Psoas muscle (tissue), 8 donors: ENCODE results near the gene CCDC201. TPM values are rescaled to one million over a fixed set of nuclear protein-coding genes. Genes with fewer than 3 reads are reported as not detected.
"Not testable (repeated sequence)": the region's sequence is repeated elsewhere in the genome, so short reads cannot be mapped to it uniquely, and the experiment has no call there.

Source experiments
- ATAC-seq, 4 donors: fragments of 200-7000 bp; cut with Tn5 transposase; one replicate each; pipeline ENCODE4 v1.9.1; 2020; ENCODE audit warnings: moderate library complexity in 3 of 4, mild to moderate bottlenecking in 2 of 4
- DNase-seq, 2 donors: peaks; one replicate each; pipeline ENCODE4 v3.0.0-alpha.2; 2020
- H3K27ac ChIP-seq: fragments of 200-600 bp; one replicate; pipeline ENCODE4 v1.8.0; 2022
- H3K27me3 ChIP-seq, 3 donors: fragments of 200-600 bp in 1 of 3; one replicate each; pipeline versions ENCODE4 v1.6.1 to v1.8.0; 2013 to 2022; ENCODE audit warnings: low read length in 2 of 3, mild to moderate bottlenecking in 2 of 3, moderate library complexity in 1 of 3; ENCODE audit not compliant: insufficient read depth in 3 of 3
- H3K36me3 ChIP-seq, 2 donors: fragments of 200-600 bp in 1 of 2; one replicate each; pipeline versions ENCODE4 v1.6.1 to v1.8.0; 2013 to 2022; ENCODE audit warnings: low read depth in 1 of 2, mild to moderate bottlenecking in 1 of 2, moderate library complexity in 1 of 2; ENCODE audit not compliant: insufficient read depth in 1 of 2
- H3K4me1 ChIP-seq: fragments of 200-600 bp; one replicate; pipeline ENCODE4 v1.8.0; 2022
- H3K4me3 ChIP-seq: fragments of 200-600 bp; one replicate; pipeline ENCODE4 v1.8.0; 2022; ENCODE audit warnings: mild to moderate bottlenecking
- H3K9me3 ChIP-seq: fragments of 200-600 bp; one replicate; pipeline ENCODE4 v1.8.0; 2022
- WGBS, 3 donors: extraction: QIAGEN DNeasy Blood & Tissue Kit; methylation state at CpG; one replicate each; pipeline versions ENCODE4 v1.1.6 to v1.1.7; 2013; 5-methylcytosine and 5-hydroxymethylcytosine counted together
- intact Hi-C, 2 donors: fragments of 100-400 bp; cut with DNase I; formaldehyde crosslinking; loops; one replicate each; pipeline versions ENCODE4 v1.11.0 to v1.14.2; 2022
- polyA plus RNA-seq, 3 donors: library from polyadenylated mRNA; stranded (reverse); fragments of 200-250 nt; gene quantifications; one replicate each; pipeline ENCODE4 v1.2.3, GENCODE V29; 2013
- total RNA-seq, 4 donors: library from RNA; stranded (reverse); fragmentation: NEBNext Ultra II Directional in 2 of 4; extraction: Animal tissue kit (Norgen Biotek cat#: 25700) in 2 of 4; gene quantifications; one replicate each; pipeline versions ENCODE4 v1.2.1 to v1.2.4, GENCODE V29; 2021 to 2023
- TF ChIP-seq, protein P1 (sequence below): fragments of 200-600 bp; IDR thresholded peaks from one replicate; pipeline ENCODE4 v1.8.0; 2022; ENCODE audit warnings: antibody characterized with exemption
- donor health status: healthy with polysubstance abuse.
- donor health status: DM: no; HTN: no; CAD: no; lungs with moderate emphysema.
- donor health status: Bipolar disorder and iron deficiency.
- donor health status: healthy.
- donor health status: DM: yes; HTN: yes; CAD: no.
- donor health status: DM: no; HTN: no; CAD: no.
- donor health status: DM: no; HTN: no; CAD: no.
- donor health status: DM: yes; HTN: yes; CAD: no.

Gene CCDC201
- total and polyA plus RNA-seq, 7 donors, result not detected

DNA sequence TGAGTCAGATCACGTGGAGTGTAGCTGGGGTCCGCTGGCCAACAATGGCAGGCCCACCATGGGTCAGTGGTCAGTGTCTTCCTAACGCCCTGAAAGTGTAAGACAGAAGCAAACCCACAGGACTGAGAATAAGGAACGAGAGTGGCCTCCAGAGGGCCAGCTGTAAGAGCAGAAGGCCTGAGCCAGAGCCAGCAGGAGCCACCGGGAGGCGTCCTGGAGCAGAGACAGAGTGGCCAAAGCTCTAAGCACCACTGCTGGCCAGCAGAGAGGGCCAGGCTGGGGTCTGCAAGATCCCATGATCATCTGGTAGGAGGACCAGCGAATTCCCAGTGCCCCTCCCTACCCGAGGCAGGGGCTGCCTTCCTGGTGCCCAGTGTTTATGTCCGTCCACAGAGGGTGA is 9.2 kb downstream of the CCDC201 start:
- DNase-seq, result no peak
- TF ChIP-seq, protein P1, sequence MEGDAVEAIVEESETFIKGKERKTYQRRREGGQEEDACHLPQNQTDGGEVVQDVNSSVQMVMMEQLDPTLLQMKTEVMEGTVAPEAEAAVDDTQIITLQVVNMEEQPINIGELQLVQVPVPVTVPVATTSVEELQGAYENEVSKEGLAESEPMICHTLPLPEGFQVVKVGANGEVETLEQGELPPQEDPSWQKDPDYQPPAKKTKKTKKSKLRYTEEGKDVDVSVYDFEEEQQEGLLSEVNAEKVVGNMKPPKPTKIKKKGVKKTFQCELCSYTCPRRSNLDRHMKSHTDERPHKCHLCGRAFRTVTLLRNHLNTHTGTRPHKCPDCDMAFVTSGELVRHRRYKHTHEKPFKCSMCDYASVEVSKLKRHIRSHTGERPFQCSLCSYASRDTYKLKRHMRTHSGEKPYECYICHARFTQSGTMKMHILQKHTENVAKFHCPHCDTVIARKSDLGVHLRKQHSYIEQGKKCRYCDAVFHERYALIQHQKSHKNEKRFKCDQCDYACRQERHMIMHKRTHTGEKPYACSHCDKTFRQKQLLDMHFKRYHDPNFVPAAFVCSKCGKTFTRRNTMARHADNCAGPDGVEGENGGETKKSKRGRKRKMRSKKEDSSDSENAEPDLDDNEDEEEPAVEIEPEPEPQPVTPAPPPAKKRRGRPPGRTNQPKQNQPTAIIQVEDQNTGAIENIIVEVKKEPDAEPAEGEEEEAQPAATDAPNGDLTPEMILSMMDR, result no peak
- H3K9me3 ChIP-seq, result no peaks in the 10 kb centered on the region
- no peak overlapping the region for H3K27ac ChIP-seq
- H3K27me3 ChIP-seq, result peaks cover 0 to 11% (median 6%) of the 10 kb centered on the region in 3 donors
- no peak overlapping the region for H3K4me3 ChIP-seq
- no peaks in the 10 kb centered on the region for H3K4me1 ChIP-seq
- intact Hi-C loops, result no loop called here
- H3K36me3 ChIP-seq, result no peaks in the 10 kb centered on the region
- ATAC-seq, result no peak
- 66 to 72% (median 71%) methylated on average over 9 of the region's 9 CpGs for WGBS, 3 donors

DNA sequence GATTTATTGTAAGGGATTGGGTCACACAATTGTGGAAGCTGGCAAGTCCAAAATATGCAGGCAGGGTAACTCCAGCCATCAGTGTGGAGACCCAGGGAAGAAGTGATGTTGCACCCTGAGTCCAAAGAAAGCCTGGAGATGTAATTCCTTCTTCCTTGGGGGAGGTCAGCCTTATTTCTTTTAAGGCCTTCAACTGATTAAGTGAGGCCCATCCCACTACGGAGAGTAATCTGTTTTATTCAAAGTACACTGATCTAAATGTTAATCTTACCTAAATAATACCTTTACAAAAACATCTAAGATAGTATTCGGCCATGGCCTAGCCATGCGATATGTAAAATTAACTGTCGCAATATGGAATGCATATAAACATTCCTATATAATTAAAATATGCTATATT is 16.0 kb downstream of the CCDC201 start:
- H3K4me3 ChIP-seq, H3K4me1 ChIP-seq, H3K9me3 ChIP-seq, H3K36me3 ChIP-seq, H3K27ac ChIP-seq, ATAC-seq, H3K27me3 ChIP-seq, DNase-seq: not testable (repeated sequence)
- intact Hi-C loops, result loop anchor here in 1 of 2 donors (10.0 kb wide), 1 partner anchor 702 kb away; the partner anchor contains the start of gene RAMP3
- 94 to 96% (median 95%) methylated on average over 4 of the region's 4 CpGs for WGBS, 3 donors

DNA sequence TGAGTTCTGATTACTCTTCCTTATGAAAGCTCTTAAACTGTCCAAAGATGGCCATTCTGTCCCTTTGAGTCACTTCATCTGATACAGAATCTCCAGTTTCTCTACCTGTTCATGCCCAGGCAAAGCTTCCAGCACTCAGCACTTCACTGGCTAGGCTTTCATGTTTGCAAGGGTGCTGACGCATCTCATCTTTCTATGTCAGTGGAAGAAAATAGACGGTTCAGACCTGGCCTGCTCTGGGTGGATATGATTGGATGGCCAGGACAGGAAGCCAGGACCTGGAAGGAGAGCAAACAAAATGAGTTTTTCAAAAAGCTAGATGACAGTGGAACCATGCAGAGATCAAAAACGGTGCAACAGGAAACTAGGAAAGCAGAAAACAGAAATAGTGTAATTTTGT is 17.2 kb downstream of the CCDC201 start:
- H3K27me3 ChIP-seq, H3K9me3 ChIP-seq, H3K4me3 ChIP-seq, H3K4me1 ChIP-seq, H3K27ac ChIP-seq, ATAC-seq, DNase-seq, H3K36me3 ChIP-seq: not testable (repeated sequence)
- intact Hi-C loops, result loop anchor here in 1 of 2 donors (10.0 kb wide), 1 partner anchor 701 kb away; the partner anchor contains the start of gene RAMP3
- 22 to 35% (median 27%) methylated on average over 3 of the region's 3 CpGs for WGBS, 3 donors

DNA sequence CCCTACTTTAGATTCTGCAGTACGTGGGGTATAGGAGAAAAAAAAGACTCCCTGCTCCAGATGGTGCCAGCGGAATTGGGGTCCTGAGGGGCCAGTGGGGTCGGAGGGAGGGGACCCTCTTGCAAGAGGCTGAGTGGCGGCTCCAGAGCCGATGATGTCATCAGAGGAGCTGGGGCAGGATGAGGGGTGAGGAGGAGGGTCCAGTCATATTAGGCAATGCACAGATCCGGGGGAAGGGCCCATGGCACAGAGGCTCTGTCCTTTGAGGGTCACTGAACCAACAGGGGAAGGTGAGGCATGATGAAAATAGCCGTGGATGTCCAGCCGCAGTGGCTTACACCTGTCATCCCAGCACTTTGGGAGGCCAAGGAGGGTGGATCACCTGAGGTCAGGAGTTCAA is 19.4 kb downstream of the CCDC201 start:
- WGBS, 3 donors, result 72 to 84% (median 73%) methylated on average over 8 of the region's 8 CpGs
- not testable (repeated sequence) for H3K36me3 ChIP-seq, H3K27me3 ChIP-seq, ATAC-seq, H3K27ac ChIP-seq, H3K4me3 ChIP-seq, DNase-seq, H3K4me1 ChIP-seq, H3K9me3 ChIP-seq
- intact Hi-C loops, result loop anchor here (5.0 to 10.0 kb wide), 2 partner anchors 699 to 701 kb away; partner anchors contain the start of gene RAMP3 (in 1 of the 2)

DNA sequence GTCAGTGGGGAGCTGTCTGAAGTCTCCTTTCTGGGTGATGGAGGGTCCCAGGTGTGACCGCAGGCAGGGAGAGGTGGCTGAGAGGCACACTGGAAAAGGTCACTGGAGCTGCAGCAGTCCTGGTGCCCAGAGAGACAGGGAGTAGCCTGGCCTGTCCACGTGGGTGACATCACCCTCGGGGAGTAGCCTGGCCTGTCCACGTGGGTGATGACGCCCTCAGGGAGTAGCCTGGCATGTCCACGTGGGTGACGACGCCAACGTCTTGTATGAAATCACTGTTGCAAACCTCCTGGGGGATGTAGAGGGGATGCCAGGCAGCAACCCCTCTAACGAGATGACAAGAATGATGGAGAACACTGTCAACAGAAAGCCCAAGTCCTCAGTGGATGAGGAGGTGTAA is 19.9 kb downstream of the CCDC201 start:
- ATAC-seq, result not testable (repeated sequence)
- intact Hi-C loops, result loop anchor here (5.0 to 10.0 kb wide), 2 partner anchors 698 to 701 kb away; partner anchors contain the start of gene RAMP3 (in 1 of the 2)

DNA sequence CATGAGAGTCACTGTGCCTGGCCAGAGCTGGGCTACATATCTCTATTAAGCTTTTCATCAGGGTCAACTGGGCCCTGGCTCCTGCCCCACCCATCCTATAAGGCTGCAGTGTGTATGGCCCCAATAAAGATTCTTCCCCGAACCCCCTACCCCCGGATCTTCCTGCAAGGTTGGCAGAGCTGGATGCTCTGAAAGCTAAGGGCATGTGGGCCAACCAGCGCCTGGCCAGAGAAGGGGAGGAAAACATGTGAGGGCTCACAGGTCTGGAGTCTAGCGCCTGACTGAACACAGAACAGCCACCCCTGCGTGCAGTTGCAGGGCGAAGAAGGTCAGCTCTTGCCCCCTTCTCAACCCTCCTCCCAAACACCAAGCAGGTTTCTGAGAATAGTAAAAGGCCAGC is 24.1 kb downstream of the CCDC201 start:
- H3K4me3 ChIP-seq, H3K4me1 ChIP-seq, H3K36me3 ChIP-seq, H3K9me3 ChIP-seq, DNase-seq, ATAC-seq, H3K27ac ChIP-seq, H3K27me3 ChIP-seq, intact Hi-C loops: not testable (repeated sequence)
- WGBS, 3 donors, result 78 to 91% (median 83%) methylated on average over 6 of the region's 6 CpGs

More for the DNA sequence above, 19.9 kb downstream of the CCDC201 start:
- not testable (repeated sequence) for H3K27ac ChIP-seq, H3K4me1 ChIP-seq, H3K9me3 ChIP-seq, H3K36me3 ChIP-seq, H3K4me3 ChIP-seq, DNase-seq, H3K27me3 ChIP-seq
- WGBS, 3 donors, result 58 to 78% (median 63%) methylated on average over 9 to 10 of the region's 10 CpGs

DNA sequence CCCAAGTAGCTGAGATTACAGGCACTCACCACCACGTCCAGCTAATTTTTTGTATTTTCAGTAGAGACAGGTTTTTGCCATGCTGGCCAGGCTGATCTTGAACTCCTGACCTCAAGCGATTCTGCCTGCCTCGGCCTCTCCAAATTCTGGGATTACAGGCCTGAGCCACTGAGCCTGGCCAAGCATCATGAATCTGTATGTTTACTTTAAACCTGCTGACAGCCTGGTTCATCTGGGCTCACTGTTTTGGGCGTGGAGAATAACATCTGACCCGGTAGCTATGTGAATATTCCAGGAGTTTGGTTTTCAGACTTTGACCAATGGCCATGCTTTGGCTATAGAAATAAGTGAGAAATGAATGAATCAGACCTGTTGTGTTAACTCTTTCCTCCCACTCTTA is 26.3 kb downstream of the CCDC201 start:
- DNase-seq, H3K4me1 ChIP-seq, H3K27ac ChIP-seq, ATAC-seq, H3K27me3 ChIP-seq, H3K9me3 ChIP-seq, intact Hi-C loops, H3K36me3 ChIP-seq, H3K4me3 ChIP-seq: not testable (repeated sequence)
- 47 to 54% (median 49%) methylated on average over 5 of the region's 5 CpGs for WGBS, 3 donors

DNA sequence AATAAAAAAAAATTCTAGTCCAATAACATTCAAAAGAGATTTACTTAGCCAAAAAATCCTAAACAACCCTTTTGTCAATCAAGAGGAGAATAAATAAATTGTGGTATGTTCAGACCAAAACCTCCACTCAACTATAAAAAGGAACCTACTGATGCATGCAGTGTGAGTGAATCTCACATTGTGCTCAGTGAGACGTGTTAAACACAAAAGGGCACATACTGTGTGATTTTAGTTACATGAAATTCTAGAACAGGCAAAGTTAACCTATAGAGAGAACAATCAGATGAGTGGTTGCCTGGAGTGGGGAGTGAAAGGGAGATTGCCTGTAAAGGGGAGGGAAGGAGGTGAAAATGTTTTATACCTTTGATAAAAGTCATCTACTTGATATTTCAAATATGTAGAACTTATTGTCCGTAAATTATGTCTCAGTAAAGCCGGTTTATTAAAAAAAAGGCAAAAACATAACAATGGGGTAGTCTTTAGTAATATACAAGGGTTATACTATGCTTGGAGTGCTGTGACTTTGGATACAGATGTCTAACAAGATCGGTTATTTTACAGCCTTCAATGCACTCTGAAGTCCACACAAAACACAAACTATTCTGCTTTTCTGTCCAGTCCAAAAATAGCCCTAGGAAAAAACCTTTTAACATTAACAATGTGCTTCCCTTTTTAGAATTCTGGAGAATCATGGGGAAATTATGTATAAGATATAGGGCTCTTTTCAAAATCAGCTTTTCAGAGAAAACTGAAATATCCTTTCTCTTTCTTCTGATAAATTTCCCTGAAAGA is 30.8 kb downstream of the CCDC201 start:
- H3K27me3 ChIP-seq, DNase-seq, H3K4me3 ChIP-seq, H3K9me3 ChIP-seq, ATAC-seq, H3K27ac ChIP-seq, H3K36me3 ChIP-seq, intact Hi-C loops, H3K4me1 ChIP-seq: not testable (repeated sequence)
- 52 to 65% (median 60%) methylated on average over 4 of the region's 4 CpGs for WGBS, 3 donors

DNA sequence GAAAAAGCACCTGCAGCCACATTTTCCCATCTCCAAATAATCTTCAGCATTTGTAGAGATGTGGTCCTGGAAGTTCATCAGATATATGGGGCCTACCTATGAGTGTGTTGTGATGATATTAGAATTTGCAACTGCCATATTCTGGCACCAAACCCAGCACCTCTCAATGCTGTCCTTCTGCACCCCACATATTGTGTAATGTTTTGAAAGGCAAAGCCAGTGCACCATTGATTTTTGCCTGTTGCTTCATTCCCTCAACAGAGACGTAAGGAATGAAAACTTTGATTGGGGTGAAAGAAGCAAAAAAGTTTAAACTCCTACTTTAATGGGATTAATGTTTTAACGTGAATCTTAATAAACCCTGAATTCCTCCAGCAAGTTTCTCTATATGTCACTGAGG is 34.0 kb downstream of the CCDC201 start:
- intact Hi-C loops, H3K4me1 ChIP-seq, H3K27me3 ChIP-seq, ATAC-seq, H3K36me3 ChIP-seq, H3K4me3 ChIP-seq, H3K9me3 ChIP-seq, DNase-seq, H3K27ac ChIP-seq: not testable (repeated sequence)
- WGBS, 3 donors, result 67 to 79% (median 71%) methylated on average over 2 of the region's 2 CpGs

DNA sequence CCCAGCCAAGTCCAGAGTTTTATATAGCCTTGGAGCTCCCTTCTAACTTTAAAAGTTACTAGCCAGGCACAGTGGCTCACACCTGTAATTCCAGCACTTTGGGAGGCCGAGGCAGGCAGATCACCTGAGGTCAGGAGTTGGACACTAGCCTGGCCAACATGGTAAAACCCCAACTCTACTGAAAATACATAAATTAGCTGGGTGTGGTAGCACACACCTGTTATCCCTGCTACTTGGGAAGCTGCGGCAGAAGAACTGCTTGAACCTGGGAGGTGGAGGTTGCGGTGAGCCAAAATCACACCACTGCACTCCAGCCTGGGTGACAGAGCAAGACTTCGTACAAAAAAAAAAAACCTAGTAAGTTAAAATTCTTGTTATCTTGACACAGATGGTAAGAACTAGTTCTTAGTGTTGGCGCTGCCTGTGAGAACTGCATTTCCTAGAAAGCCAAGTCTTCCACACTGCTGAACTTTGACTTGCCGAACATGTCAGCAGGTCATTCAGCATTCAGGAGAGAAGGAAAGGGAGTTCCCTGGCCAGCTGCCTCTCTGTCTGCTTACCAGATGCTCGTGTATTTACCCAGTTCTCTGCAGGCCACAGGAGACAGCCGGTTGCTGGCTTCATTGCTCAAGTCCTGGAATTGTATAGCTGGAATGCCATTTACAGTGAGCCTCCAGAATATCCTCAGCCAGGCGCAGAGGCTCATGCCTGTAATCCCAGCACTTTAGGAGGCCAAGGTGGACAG is 40.3 kb downstream of the CCDC201 start:
- WGBS, 3 donors, result 57 to 66% (median 65%) methylated on average over 9 of the region's 9 CpGs
- H3K27me3 ChIP-seq, H3K36me3 ChIP-seq, intact Hi-C loops, H3K4me1 ChIP-seq, ATAC-seq, H3K4me3 ChIP-seq, H3K9me3 ChIP-seq, DNase-seq, H3K27ac ChIP-seq: not testable (repeated sequence)
